Measurements from ENCODE around the gene TTYH2.

The TTYH2 gene

DNA sequence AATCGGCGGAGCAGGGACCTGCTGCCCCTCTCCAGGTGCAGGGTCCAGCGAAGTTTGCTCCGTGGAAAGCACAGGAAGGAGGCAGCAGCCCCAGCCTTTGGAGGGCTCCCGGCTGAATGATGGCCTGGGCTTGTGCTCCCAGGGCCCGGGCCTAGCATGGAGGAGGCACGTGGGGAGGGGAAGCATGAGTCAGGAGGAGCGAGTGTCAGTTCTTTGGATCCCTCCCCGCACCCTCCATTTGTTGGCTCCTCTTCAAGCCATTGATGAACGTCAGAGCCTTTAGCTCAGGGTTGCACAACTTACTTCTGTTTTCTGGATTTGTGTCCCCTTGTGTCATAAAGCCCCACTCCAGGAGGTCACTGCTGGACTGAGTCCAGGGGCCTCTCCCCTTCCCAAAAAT is 25.8 kb downstream of the TTYH2 start:
- no peak for DNase-seq (ENCODE audit: low read depth, low spot score)
- in situ Hi-C loops (cut with HindIII; ENCODE audit: low sequenced_read_pairs), result no loop called here
- no peak overlapping the region for H3K4me3 ChIP-seq (ENCODE audit: low read depth, low read length)
- TF ChIP-seq, protein P1, sequence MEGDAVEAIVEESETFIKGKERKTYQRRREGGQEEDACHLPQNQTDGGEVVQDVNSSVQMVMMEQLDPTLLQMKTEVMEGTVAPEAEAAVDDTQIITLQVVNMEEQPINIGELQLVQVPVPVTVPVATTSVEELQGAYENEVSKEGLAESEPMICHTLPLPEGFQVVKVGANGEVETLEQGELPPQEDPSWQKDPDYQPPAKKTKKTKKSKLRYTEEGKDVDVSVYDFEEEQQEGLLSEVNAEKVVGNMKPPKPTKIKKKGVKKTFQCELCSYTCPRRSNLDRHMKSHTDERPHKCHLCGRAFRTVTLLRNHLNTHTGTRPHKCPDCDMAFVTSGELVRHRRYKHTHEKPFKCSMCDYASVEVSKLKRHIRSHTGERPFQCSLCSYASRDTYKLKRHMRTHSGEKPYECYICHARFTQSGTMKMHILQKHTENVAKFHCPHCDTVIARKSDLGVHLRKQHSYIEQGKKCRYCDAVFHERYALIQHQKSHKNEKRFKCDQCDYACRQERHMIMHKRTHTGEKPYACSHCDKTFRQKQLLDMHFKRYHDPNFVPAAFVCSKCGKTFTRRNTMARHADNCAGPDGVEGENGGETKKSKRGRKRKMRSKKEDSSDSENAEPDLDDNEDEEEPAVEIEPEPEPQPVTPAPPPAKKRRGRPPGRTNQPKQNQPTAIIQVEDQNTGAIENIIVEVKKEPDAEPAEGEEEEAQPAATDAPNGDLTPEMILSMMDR (IDR thresholded peaks at IDR 0.05; ENCODE audit: low read depth, low read length), result no peak

DNA sequence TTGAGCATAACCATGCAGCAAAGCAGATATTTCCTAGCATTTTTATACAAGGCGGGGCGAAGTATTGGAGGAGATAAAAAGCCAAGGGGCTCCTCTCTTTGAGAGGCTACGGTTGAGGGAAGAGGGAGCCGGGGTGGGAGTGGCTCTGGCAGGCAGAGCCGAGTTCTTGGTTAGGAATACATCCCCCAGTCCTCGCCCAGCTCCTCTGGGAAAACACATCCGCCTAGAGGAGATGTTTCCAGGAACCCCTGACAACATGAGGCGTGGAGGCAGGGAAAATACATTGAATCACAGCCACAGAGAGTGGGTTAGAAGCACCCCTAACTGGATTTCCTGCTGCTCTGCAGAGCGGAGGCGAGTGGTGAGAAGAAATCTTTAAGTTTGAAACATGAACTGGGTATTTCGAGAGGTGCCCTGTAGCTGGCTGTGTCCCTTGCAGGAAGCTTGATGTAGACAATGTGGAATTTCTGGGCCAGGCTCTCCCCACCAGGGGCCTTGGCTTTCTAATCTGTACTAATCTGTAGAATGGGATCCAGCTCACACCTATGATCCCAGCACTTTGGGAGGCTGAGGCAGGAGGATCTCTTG is 27.3 kb downstream of the TTYH2 start:
- no peak overlapping the region for H3K4me3 ChIP-seq (ENCODE audit: low read depth, low read length)
- DNase-seq (ENCODE audit: low read depth, low spot score), result peak; percentile 9
- in situ Hi-C loops (cut with HindIII; ENCODE audit: low sequenced_read_pairs), result no loop called here
- TF ChIP-seq, protein P1 (IDR thresholded peaks at IDR 0.05; ENCODE audit: low read depth, low read length), result no peak

DNA sequence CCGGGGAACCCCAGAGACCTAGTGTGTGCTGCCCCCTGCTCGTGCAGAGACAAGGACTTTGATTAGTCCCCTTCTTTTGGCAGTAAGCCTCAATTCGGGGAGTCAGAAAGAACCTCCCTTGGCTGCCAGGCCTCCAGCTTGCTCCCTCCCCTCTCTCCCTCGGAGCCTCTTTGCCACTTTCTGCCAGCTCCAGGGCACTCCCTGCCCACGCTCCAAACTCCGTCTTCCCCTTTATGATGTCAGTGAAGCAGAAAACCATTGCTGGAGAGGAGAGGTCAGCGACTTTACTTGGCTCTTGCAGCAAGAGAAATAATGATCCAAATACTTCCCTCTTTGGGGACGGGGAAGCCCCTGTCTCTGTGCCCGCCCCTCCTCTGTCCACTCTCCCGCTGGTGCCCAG is 28.1 kb downstream of the TTYH2 start:
- TF ChIP-seq, protein P1 (IDR thresholded peaks at IDR 0.05; ENCODE audit: low read depth, low read length), result no peak
- H3K4me3 ChIP-seq (ENCODE audit: low read depth, low read length), result no peak overlapping the region
- in situ Hi-C loops (cut with HindIII; ENCODE audit: low sequenced_read_pairs), result no loop called here
- no peak for DNase-seq (ENCODE audit: low read depth, low spot score)

DNA sequence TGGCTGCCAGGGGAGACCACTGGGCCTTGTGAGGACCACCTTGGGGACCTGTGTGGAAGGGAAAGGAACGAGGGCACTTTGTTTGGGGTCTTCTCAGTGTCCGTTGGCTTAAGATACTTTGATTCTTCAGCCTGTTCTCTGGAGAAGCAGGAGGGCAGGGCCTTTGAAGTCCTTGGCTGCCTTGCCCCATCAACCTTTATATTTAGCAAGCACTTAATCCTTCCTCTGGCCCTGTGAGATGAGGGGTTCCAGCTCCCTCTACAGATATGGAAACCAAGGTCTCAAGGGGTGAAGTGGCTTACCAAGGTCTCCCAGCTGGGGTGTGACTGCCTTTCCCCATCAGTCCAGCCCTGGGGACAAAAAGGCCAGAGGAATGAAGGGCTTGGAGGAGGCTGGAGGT is 28.5 kb downstream of the TTYH2 start:
- in situ Hi-C loops (cut with HindIII; ENCODE audit: low sequenced_read_pairs), result no loop called here
- H3K4me3 ChIP-seq (ENCODE audit: low read depth, low read length), result no peak overlapping the region
- TF ChIP-seq, protein P1 (IDR thresholded peaks at IDR 0.05; ENCODE audit: low read depth, low read length), result no peak
- DNase-seq (ENCODE audit: low read depth, low spot score), result no peak

DNA sequence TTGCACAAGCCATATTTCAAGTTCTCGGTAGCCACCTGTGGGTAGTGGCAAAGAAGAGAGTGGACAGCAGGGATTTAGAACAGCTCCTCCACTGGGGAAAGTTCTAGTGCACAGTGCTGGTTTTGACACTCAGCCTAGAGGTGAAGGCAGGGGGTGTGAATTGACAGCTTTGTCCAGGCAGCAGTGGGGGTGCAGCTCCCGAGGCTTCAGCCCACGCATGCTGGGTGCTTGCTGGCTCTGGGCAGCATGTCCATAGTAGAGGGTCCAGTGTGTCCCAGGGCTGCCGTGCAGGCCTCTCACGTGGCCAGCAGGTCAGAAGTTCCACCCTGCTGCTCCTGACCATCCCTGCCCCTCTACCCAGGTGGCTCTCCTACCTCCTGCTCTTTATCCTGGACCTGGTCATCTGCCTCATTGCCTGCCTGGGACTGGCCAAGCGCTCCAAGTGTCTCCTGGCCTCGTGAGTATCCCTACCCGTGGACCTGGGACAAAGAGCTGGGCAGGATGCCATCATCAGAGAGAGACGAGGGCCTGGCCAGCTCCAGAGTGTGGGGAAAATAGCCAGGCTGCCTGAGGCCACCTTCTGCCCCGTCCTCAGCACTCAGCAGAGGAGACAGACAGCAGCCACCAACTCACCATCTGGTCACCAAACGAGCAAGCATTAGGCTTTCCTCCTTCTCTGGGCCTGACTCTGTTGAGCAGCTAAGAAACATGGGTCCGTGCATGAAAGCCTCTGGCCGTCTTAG is 29.8 kb downstream of the TTYH2 start:
- no peak for DNase-seq (ENCODE audit: low read depth, low spot score)
- TF ChIP-seq, protein P1 (IDR thresholded peaks at IDR 0.05; ENCODE audit: low read depth, low read length), result no peak
- in situ Hi-C loops (cut with HindIII; ENCODE audit: low sequenced_read_pairs), result no loop called here
- H3K4me3 ChIP-seq (ENCODE audit: low read depth, low read length), result no peak overlapping the region

DNA sequence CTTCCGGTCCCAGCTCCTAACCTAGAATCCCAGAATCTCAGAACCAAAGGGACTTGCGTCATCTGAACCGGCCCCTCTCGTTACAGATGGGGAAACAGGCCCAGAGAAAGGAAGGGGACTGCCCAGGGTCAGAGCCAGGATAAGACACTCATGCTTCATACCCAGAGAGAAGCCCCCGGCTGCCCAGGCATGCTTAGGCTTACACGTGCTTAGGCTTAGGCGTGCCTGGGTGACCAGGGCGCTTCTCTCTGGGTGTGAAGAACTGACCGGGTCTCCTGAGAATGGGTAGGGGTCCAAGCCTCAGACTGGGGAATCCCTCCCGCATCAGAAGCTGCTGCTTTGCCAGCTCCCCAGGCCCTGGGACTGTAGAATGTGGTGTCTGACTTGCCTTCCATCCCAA is 30.8 kb downstream of the TTYH2 start:
- H3K4me3 ChIP-seq (ENCODE audit: low read depth, low read length), result no peak overlapping the region
- in situ Hi-C loops (cut with HindIII; ENCODE audit: low sequenced_read_pairs), result no loop called here
- DNase-seq (ENCODE audit: low read depth, low spot score), result no peak
- TF ChIP-seq, protein P1 (IDR thresholded peaks at IDR 0.05; ENCODE audit: low read depth, low read length), result no peak

Measured in astrocyte of the spinal cord (primary cell).